HEK293 (cell line): Measurements from ENCODE around the gene CALML3.

Experiments used
- CTCF ChIA-PET: fragments of 350-600 bp; formaldehyde crosslinking; extraction: SDS; loops from one replicate; lab custom pipeline; 2021; ENCODE audit warnings: antibody characterized with exemption; lab: Yijun Ruan, JAX
- POLR2A ChIA-PET: fragments of 300-600 bp; formaldehyde crosslinking; extraction: SDS; loops from one replicate; lab custom pipeline; 2020; ENCODE audit warnings: antibody characterized with exemption, inconsistent platforms; lab: Yijun Ruan, JAX
- H3K27ac ChIP-seq: fragments of 200-500 bp; sonication (Bioruptor generic); 2 replicates; pipeline ENCODE4 v1.5.1; 2014; ENCODE audit warnings: low read depth, low read length, control low read depth, inconsistent platforms; ENCODE audit errors: extremely low read depth
- H3K36me3 ChIP-seq, 2 experiments: fragments of 200-500 bp in 1 of 2; sonication (Bioruptor generic) in 1 of 2; 1 replicate in 1 of 2; 2 replicates in 1 of 2; pipeline ENCODE4 v1.5.1; 2014 to 2017; ENCODE audit warnings: inconsistent platforms in 2 of 2, low read length in 2 of 2; ENCODE audit not compliant: control insufficient read depth in 2 of 2, insufficient read depth in 1 of 2
- H3K4me1 ChIP-seq: fragments of 200-500 bp; sonication (Bioruptor generic); 2 replicates; pipeline ENCODE4 v1.5.1; 2014; ENCODE audit warnings: mild to moderate bottlenecking, low read length, inconsistent platforms; ENCODE audit not compliant: control insufficient read depth, insufficient read depth
- H3K4me3 ChIP-seq: 2 replicates; pipeline ENCODE4 v1.5.1; 2011; ENCODE audit warnings: low read depth, mild to moderate bottlenecking, control low read depth, low read length, moderate library complexity
- H3K9me3 ChIP-seq: fragments of 200-500 bp; sonication (Bioruptor generic); 2 replicates; pipeline ENCODE4 v1.5.1; 2014; ENCODE audit warnings: low read depth, low read length, inconsistent platforms; ENCODE audit not compliant: control insufficient read depth, insufficient read depth
- GLIS1 ChIP-seq: fragments of 450-650 bp; formaldehyde crosslinking; IDR thresholded peaks from 2 replicates; pipeline ENCODE4 v1.5.1; 2016; ENCODE audit warnings: missing biosample characterization, missing genetic modification characterization
- RBAK ChIP-seq: fragments of 450-650 bp; formaldehyde crosslinking; IDR thresholded peaks from 2 replicates; pipeline ENCODE4 v1.5.1; 2016; ENCODE audit warnings: missing biosample characterization, missing genetic modification characterization
- WT1 ChIP-seq: fragments of 450-650 bp; formaldehyde crosslinking; IDR thresholded peaks from 2 replicates; pipeline ENCODE4 v1.5.1; 2016; ENCODE audit warnings: missing biosample characterization, missing genetic modification characterization
- ZFHX2 ChIP-seq: fragments of 450-650 bp; formaldehyde crosslinking; conservative IDR thresholded peaks from 2 replicates; pipeline ENCODE4 v1.5.1; 2016; ENCODE audit warnings: missing biosample characterization, missing genetic modification characterization
- ZNF112 ChIP-seq: fragments of 450-650 bp; formaldehyde crosslinking; IDR thresholded peaks from 2 replicates; pipeline ENCODE4 v1.5.0; 2017; ENCODE audit warnings: missing biosample characterization, missing genetic modification characterization
- ZNF184 ChIP-seq: fragments of 450-650 bp; IDR thresholded peaks from 2 replicates; pipeline ENCODE4 v1.5.1; 2018; ENCODE audit warnings: missing biosample characterization, mild to moderate bottlenecking, missing genetic modification characterization
- ZNF202 ChIP-seq: fragments of 450-650 bp; formaldehyde crosslinking; IDR thresholded peaks from 2 replicates; pipeline ENCODE4 v1.5.1; 2016; ENCODE audit warnings: missing biosample characterization, missing genetic modification characterization, borderline replicate concordance
- ZNF23 ChIP-seq: fragments of 450-650 bp; formaldehyde crosslinking; IDR thresholded peaks from 2 replicates; pipeline ENCODE4 v1.5.1; 2016; ENCODE audit warnings: missing biosample characterization, missing genetic modification characterization, borderline replicate concordance
- ZNF239 ChIP-seq: fragments of 450-650 bp; formaldehyde crosslinking; IDR thresholded peaks from 2 replicates; pipeline ENCODE4 v1.5.1; 2016; ENCODE audit warnings: missing biosample characterization, missing genetic modification characterization
- ZNF280C ChIP-seq: fragments of 450-650 bp; formaldehyde crosslinking; IDR thresholded peaks from 2 replicates; pipeline ENCODE4 v1.5.1; 2016; ENCODE audit warnings: missing biosample characterization, missing genetic modification characterization
- ZNF560 ChIP-seq: fragments of 450-650 bp; formaldehyde crosslinking; IDR thresholded peaks from 2 replicates; pipeline ENCODE4 v1.5.1; 2017; ENCODE audit warnings: missing biosample characterization, missing genetic modification characterization, borderline replicate concordance
- ZNF610 ChIP-seq: fragments of 450-650 bp; formaldehyde crosslinking; IDR thresholded peaks from 2 replicates; pipeline ENCODE4 v1.5.1; 2016; ENCODE audit warnings: missing biosample characterization, missing genetic modification characterization, borderline replicate concordance
- ZNF664 ChIP-seq: fragments of 450-650 bp; formaldehyde crosslinking; IDR thresholded peaks from 2 replicates; pipeline ENCODE4 v1.5.1; 2016; ENCODE audit warnings: missing biosample characterization, missing genetic modification characterization
- TF ChIP-seq, protein P1 (sequence below): fragments of 450-650 bp; formaldehyde crosslinking; IDR thresholded peaks from 2 replicates; pipeline ENCODE4 v1.5.1; 2016; ENCODE audit warnings: missing biosample characterization, missing genetic modification characterization, borderline replicate concordance
- TF ChIP-seq, protein P2 (sequence below): fragments of 450-650 bp; formaldehyde crosslinking; IDR thresholded peaks from 2 replicates; pipeline ENCODE4 v1.5.1; 2016; ENCODE audit warnings: missing biosample characterization, missing genetic modification characterization
- TF ChIP-seq, protein P3 (sequence below): fragments of 450-650 bp; formaldehyde crosslinking; conservative IDR thresholded peaks from 2 replicates; pipeline ENCODE4 v1.5.1; 2016; ENCODE audit warnings: low read depth, missing biosample characterization, missing genetic modification characterization
- TF ChIP-seq, protein P4 (sequence below): fragments of 450-650 bp; formaldehyde crosslinking; IDR thresholded peaks from 2 replicates; pipeline ENCODE4 v1.5.1; 2017; ENCODE audit warnings: missing biosample characterization, missing genetic modification characterization
- TF ChIP-seq, protein P5 (sequence below): fragments of 450-650 bp; formaldehyde crosslinking; conservative IDR thresholded peaks from 2 replicates; pipeline ENCODE4 v1.5.1; 2016; ENCODE audit warnings: low read depth, missing biosample characterization, missing genetic modification characterization

The CALML3 gene

GRCh38 chr10:5532307-5532605 lies 7.5 kb downstream of the CALML3 start (continued):
- TF ChIP-seq, protein P1, sequence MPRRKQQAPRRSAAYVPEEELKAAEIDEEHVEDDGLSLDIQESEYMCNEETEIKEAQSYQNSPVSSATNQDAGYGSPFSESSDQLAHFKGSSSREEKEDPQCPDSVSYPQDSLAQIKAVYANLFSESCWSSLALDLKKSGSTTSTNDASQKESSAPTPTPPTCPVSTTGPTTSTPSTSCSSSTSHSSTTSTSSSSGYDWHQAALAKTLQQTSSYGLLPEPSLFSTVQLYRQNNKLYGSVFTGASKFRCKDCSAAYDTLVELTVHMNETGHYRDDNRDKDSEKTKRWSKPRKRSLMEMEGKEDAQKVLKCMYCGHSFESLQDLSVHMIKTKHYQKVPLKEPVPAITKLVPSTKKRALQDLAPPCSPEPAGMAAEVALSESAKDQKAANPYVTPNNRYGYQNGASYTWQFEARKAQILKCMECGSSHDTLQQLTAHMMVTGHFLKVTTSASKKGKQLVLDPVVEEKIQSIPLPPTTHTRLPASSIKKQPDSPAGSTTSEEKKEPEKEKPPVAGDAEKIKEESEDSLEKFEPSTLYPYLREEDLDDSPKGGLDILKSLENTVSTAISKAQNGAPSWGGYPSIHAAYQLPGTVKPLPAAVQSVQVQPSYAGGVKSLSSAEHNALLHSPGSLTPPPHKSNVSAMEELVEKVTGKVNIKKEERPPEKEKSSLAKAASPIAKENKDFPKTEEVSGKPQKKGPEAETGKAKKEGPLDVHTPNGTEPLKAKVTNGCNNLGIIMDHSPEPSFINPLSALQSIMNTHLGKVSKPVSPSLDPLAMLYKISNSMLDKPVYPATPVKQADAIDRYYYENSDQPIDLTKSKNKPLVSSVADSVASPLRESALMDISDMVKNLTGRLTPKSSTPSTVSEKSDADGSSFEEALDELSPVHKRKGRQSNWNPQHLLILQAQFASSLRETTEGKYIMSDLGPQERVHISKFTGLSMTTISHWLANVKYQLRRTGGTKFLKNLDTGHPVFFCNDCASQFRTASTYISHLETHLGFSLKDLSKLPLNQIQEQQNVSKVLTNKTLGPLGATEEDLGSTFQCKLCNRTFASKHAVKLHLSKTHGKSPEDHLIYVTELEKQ (tag by site-specific recombination): no peak
- TF ChIP-seq, all 188 proteins: peak for 0

DNA sequence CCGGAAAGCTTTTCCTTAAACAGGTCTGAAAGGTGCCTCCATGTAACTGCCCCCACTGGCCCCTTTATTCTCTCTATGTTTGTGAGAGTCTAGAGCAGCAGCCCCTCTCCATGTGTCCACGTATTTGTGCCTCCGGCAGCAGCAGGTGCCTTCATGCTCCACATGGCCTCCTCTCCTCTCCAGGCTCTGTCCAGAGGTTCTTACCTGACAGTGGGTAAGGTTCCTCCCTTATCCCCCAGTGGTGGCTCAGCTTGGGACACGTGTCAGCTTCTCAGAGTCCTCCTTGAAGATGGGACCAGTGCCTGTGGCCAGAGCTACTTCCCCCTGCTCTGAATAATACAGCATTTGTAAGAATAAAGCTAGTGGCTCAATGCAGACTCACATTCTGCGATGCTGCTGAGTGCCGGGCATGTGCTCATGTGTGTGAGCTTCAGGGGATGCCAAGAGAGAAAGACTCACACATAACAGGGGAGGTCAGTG lies 7.9 kb downstream of the CALML3 start:
- H3K27ac ChIP-seq: no peak overlapping the region
- ChIA-PET CTCF (no interaction called here), POLR2A (no interaction called here)
- H3K36me3 ChIP-seq: no peaks in the 10 kb centered on the region
- H3K9me3 ChIP-seq: no peaks in the 10 kb centered on the region
- H3K4me1 ChIP-seq: peaks cover 4% of the 10 kb centered on the region; the same call in 1 of the 2 replicates
- H3K4me3 ChIP-seq: no peak overlapping the region
- TF ChIP-seq RBAK: no peak
- TF ChIP-seq, protein P2, sequence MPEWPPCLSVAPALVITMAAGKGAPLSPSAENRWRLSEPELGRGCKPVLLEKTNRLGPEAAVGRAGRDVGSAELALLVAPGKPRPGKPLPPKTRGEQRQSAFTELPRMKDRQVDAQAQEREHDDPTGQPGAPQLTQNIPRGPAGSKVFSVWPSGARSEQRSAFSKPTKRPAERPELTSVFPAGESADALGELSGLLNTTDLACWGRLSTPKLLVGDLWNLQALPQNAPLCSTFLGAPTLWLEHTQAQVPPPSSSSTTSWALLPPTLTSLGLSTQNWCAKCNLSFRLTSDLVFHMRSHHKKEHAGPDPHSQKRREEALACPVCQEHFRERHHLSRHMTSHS: no peak
- TF ChIP-seq ZNF23: no peak
- TF ChIP-seq, protein P3, sequence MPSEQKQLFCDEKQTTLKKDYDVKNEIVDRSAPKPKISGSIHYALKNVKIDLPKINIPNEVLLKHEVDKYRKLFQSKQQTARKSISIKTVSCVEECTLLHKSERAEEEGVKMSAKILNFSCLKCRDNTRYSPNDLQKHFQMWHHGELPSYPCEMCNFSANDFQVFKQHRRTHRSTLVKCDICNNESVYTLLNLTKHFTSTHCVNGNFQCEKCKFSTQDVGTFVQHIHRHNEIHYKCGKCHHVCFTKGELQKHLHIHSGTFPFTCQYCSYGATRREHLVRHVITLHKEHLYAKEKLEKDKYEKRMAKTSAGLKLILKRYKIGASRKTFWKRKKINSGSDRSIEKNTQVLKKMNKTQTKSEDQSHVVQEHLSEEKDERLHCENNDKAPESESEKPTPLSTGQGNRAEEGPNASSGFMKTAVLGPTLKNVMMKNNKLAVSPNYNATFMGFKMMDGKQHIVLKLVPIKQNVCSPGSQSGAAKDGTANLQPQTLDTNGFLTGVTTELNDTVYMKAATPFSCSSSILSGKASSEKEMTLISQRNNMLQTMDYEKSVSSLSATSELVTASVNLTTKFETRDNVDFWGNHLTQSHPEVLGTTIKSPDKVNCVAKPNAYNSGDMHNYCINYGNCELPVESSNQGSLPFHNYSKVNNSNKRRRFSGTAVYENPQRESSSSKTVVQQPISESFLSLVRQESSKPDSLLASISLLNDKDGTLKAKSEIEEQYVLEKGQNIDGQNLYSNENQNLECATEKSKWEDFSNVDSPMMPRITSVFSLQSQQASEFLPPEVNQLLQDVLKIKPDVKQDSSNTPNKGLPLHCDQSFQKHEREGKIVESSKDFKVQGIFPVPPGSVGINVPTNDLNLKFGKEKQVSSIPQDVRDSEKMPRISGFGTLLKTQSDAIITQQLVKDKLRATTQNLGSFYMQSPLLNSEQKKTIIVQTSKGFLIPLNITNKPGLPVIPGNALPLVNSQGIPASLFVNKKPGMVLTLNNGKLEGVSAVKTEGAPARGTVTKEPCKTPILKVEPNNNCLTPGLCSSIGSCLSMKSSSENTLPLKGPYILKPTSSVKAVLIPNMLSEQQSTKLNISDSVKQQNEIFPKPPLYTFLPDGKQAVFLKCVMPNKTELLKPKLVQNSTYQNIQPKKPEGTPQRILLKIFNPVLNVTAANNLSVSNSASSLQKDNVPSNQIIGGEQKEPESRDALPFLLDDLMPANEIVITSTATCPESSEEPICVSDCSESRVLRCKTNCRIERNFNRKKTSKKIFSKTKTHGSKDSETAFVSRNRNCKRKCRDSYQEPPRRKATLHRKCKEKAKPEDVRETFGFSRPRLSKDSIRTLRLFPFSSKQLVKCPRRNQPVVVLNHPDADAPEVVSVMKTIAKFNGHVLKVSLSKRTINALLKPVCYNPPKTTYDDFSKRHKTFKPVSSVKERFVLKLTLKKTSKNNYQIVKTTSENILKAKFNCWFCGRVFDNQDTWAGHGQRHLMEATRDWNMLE (tag by site-specific recombination): no peak
- no peak for TF ChIP-seq ZNF280C (tag by site-specific recombination)
- TF ChIP-seq ZNF664: no peak
- TF ChIP-seq GLIS1: no peak
- no peak for TF ChIP-seq ZNF239 (tag by site-specific recombination)
- TF ChIP-seq ZNF112 (tag by site-specific recombination): no peak
- no peak for TF ChIP-seq ZNF610
- no peak for TF ChIP-seq ZNF202
- TF ChIP-seq, protein P4, sequence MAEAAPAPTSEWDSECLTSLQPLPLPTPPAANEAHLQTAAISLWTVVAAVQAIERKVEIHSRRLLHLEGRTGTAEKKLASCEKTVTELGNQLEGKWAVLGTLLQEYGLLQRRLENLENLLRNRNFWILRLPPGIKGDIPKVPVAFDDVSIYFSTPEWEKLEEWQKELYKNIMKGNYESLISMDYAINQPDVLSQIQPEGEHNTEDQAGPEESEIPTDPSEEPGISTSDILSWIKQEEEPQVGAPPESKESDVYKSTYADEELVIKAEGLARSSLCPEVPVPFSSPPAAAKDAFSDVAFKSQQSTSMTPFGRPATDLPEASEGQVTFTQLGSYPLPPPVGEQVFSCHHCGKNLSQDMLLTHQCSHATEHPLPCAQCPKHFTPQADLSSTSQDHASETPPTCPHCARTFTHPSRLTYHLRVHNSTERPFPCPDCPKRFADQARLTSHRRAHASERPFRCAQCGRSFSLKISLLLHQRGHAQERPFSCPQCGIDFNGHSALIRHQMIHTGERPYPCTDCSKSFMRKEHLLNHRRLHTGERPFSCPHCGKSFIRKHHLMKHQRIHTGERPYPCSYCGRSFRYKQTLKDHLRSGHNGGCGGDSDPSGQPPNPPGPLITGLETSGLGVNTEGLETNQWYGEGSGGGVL: no peak
- TF ChIP-seq WT1 (tag by site-specific recombination): no peak
- TF ChIP-seq ZNF560: no peak
- TF ChIP-seq, protein P5, sequence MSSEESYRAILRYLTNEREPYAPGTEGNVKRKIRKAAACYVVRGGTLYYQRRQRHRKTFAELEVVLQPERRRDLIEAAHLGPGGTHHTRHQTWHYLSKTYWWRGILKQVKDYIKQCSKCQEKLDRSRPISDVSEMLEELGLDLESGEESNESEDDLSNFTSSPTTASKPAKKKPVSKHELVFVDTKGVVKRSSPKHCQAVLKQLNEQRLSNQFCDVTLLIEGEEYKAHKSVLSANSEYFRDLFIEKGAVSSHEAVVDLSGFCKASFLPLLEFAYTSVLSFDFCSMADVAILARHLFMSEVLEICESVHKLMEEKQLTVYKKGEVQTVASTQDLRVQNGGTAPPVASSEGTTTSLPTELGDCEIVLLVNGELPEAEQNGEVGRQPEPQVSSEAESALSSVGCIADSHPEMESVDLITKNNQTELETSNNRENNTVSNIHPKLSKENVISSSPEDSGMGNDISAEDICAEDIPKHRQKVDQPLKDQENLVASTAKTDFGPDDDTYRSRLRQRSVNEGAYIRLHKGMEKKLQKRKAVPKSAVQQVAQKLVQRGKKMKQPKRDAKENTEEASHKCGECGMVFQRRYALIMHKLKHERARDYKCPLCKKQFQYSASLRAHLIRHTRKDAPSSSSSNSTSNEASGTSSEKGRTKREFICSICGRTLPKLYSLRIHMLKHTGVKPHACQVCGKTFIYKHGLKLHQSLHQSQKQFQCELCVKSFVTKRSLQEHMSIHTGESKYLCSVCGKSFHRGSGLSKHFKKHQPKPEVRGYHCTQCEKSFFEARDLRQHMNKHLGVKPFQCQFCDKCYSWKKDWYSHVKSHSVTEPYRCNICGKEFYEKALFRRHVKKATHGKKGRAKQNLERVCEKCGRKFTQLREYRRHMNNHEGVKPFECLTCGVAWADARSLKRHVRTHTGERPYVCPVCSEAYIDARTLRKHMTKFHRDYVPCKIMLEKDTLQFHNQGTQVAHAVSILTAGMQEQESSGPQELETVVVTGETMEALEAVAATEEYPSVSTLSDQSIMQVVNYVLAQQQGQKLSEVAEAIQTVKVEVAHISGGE: no peak
- no peak for TF ChIP-seq ZNF184 (tag by site-specific recombination)
- no peak for TF ChIP-seq ZFHX2 (tag by site-specific recombination)
